Endodermal cell (in vitro differentiated cells): Measurements from ENCODE around the gene MSI1. TPM values are rescaled to one million over a fixed set of nuclear protein-coding genes. Genes with fewer than 3 reads are reported as not detected.

Experiments used
- DNase-seq: peaks from one replicate; pipeline ENCODE4 v3.0.0-alpha.2; 2017
- H3K27ac ChIP-seq: 2 replicates; pipeline ENCODE4 v1.5.1; 2013; ENCODE audit warnings: mild to moderate bottlenecking, low read depth, low read length, moderate library complexity
- H3K27me3 ChIP-seq: 2 replicates; pipeline ENCODE4 v1.6.1; 2013; ENCODE audit warnings: mild to moderate bottlenecking, low read length, moderate library complexity; ENCODE audit not compliant: insufficient read depth, control insufficient read depth, poor library complexity, severe bottlenecking
- H3K36me3 ChIP-seq: 2 replicates; pipeline ENCODE4 v1.7.0; 2013; ENCODE audit warnings: mild to moderate bottlenecking, low read length, moderate library complexity; ENCODE audit not compliant: control insufficient read depth, insufficient read depth
- H3K4me1 ChIP-seq: one replicate; pipeline ENCODE4 v1.7.0; 2013; ENCODE audit warnings: low read length; ENCODE audit not compliant: control insufficient read depth, insufficient read depth
- H3K4me3 ChIP-seq: 2 replicates; pipeline ENCODE4 v1.5.1; 2013; ENCODE audit warnings: mild to moderate bottlenecking, low read length, moderate library complexity
- H3K9ac ChIP-seq: 2 replicates; pipeline ENCODE4 v1.6.1; 2013; ENCODE audit warnings: mild to moderate bottlenecking, low read length, moderate library complexity; ENCODE audit not compliant: poor library complexity, severe bottlenecking; ENCODE audit errors: extremely low read depth
- H3K9me3 ChIP-seq: 2 replicates; pipeline ENCODE4 v1.6.1; 2013; ENCODE audit warnings: mild to moderate bottlenecking, low read length, moderate library complexity; ENCODE audit not compliant: control insufficient read depth
- H3K27ac Mint-ChIP-seq: 2 replicates; pipeline ENCODE4 v1.8.0; 2020; ENCODE audit warnings: mixed read lengths
- H3K27me3 Mint-ChIP-seq: 2 replicates; pipeline ENCODE4 v1.8.0; 2021; ENCODE audit warnings: mild to moderate bottlenecking, mixed read lengths; ENCODE audit not compliant: insufficient read depth
- H3K36me3 Mint-ChIP-seq: 2 replicates; pipeline ENCODE4 v1.8.0; 2020; ENCODE audit warnings: low read depth, mixed read lengths
- H3K4me1 Mint-ChIP-seq: 2 replicates; pipeline ENCODE4 v1.8.0; 2020; ENCODE audit warnings: mixed read lengths
- H3K4me3 Mint-ChIP-seq: 2 replicates; pipeline ENCODE4 v1.8.0; 2020; ENCODE audit warnings: mild to moderate bottlenecking, moderate library complexity, mixed read lengths
- H3K9me3 Mint-ChIP-seq: 2 replicates; pipeline ENCODE4 v1.8.0; 2020; ENCODE audit warnings: mild to moderate bottlenecking, mixed read lengths
- CTCF ChIP-seq: fragments of 200-600 bp; sonication (generic); conservative IDR thresholded peaks from 2 replicates; pipeline ENCODE4 v1.5.0; 2021; ENCODE audit warnings: antibody characterized with exemption, mild to moderate bottlenecking
- WGBS, 2 experiments: methylation state at CpG; one replicate each; pipeline versions ENCODE4 v1.1.5 to v1.1.7; 2013; ENCODE audit warnings: missing lambda C conversion rate in 2 of 2, mixed read lengths in 1 of 2; ENCODE audit not compliant: insufficient coverage in 1 of 2, insufficient read length in 1 of 2; 5-methylcytosine and 5-hydroxymethylcytosine counted together
- total RNA-seq, 2 donors: library from RNA; stranded (reverse); fragmentation: NEBNext Ultra II Directional in 1 of 2; extraction: Animal tissue kit (Norgen Biotek cat#: 25700) in 1 of 2; gene quantifications; 2 replicates in 1 of 2; 3 replicates in 1 of 2; pipeline ENCODE4 v1.2.1, GENCODE V29; 2021

Gene MSI1
- total RNA-seq, 2 donors from 2014 or later: 92.8 to 105 TPM

GRCh38 chr12:120388691-120389481, 19.9 kb upstream of the MSI1 start:
- Mint-ChIP-seq H3K27me3 (no peaks in the 10 kb centered on the region), H3K4me1 (peaks cover 7% of the 10 kb centered on the region), H3K9me3 (no peaks in the 10 kb centered on the region), H3K27ac (peak overlapping the region; percentile 88), H3K4me3 (peak overlapping the region; percentile 57), H3K36me3 (no peaks in the 10 kb centered on the region)
- peak overlapping the region; percentile 68 for H3K4me3 ChIP-seq
- DNase-seq: peak; percentile 93
- H3K9me3 ChIP-seq: no peaks in the 10 kb centered on the region
- no peak for TF ChIP-seq CTCF
- H3K27me3 ChIP-seq: no peaks in the 10 kb centered on the region
- H3K36me3 ChIP-seq: no peaks in the 10 kb centered on the region
- no peaks in the 10 kb centered on the region for H3K4me1 ChIP-seq
- peak overlapping the region; percentile 89 for H3K27ac ChIP-seq
- WGBS, 2 experiments: 7 to 14% methylated on average over 11 to 24 of the region's 24 CpGs
- no peak overlapping the region for H3K9ac ChIP-seq

- no peak for TF ChIP-seq CTCF
- no peak overlapping the region for H3K27ac ChIP-seq
- no peak overlapping the region for H3K27ac Mint-ChIP-seq
- no peaks in the 10 kb centered on the region for H3K36me3 Mint-ChIP-seq
- H3K9me3 Mint-ChIP-seq: no peaks in the 10 kb centered on the region
- no peaks in the 10 kb centered on the region for H3K27me3 Mint-ChIP-seq
- no peak for DNase-seq
- peaks cover 7% of the 10 kb centered on the region for H3K4me1 Mint-ChIP-seq
- H3K9ac ChIP-seq: no peak overlapping the region
- H3K9me3 ChIP-seq: no peaks in the 10 kb centered on the region
- no peaks in the 10 kb centered on the region for H3K27me3 ChIP-seq
- WGBS, 2 experiments: 76 to 82% methylated on average over 5 to 6 of the region's 6 CpGs
- no peak overlapping the region for H3K4me3 ChIP-seq
- no peak overlapping the region for H3K4me3 Mint-ChIP-seq
- no peaks in the 10 kb centered on the region for H3K4me1 ChIP-seq
- no peaks in the 10 kb centered on the region for H3K36me3 ChIP-seq
These were observed 12.9 kb upstream of the MSI1 start for GRCh38 chr12:120381752-120382419.

GRCh38 chr12:120378036-120378435, 9.1 kb upstream of the MSI1 start:
- Histone ChIP-seq H3K9ac (no peak overlapping the region), H3K36me3 (no peaks in the 10 kb centered on the region), H3K9me3 (no peaks in the 10 kb centered on the region), H3K27ac (no peak overlapping the region), H3K4me1 (no peaks in the 10 kb centered on the region), H3K27me3 (no peaks in the 10 kb centered on the region), H3K4me3 (no peak overlapping the region)
- H3K9me3 Mint-ChIP-seq: no peaks in the 10 kb centered on the region
- H3K4me1 Mint-ChIP-seq: peaks cover 22% of the 10 kb centered on the region
- H3K27ac Mint-ChIP-seq: no peak overlapping the region
- WGBS, 2 experiments: 80 to 100% methylated on average over 1 to 2 of the region's 5 CpGs
- DNase-seq: no peak
- no peak overlapping the region for H3K4me3 Mint-ChIP-seq
- TF ChIP-seq CTCF: no peak
- H3K36me3 Mint-ChIP-seq: no peaks in the 10 kb centered on the region
- H3K27me3 Mint-ChIP-seq: no peaks in the 10 kb centered on the region
